CD4-positive, alpha-beta memory T cell (primary cell): ENCODE data around the gene CELF4. TPM values are rescaled to one million over a fixed set of nuclear protein-coding genes. Genes with fewer than 3 reads are reported as not detected.

Experiments used
- CTCF ChIA-PET: fragments of 350-600 bp; sonication (Branson Sonifier 250); formaldehyde crosslinking; loops from one replicate; lab custom pipeline; 2021; ENCODE audit warnings: inconsistent platforms; ENCODE audit not compliant: partially characterized antibody; lab: Charles Lee
- POLR2A ChIA-PET: fragments of 350-600 bp; sonication (Branson Sonifier 250); formaldehyde crosslinking; loops from one replicate; lab custom pipeline; 2021; ENCODE audit not compliant: partially characterized antibody; lab: Charles Lee
- DNase-seq, 5 donors: peaks; one replicate each; pipeline versions ENCODE4 v3.0.0 to v3.0.0-alpha.2; 2020 to 2022; ENCODE audit warnings: mixed read lengths in 1 of 5
- H3K27ac ChIP-seq: one replicate; pipeline ENCODE4 v1.7.0; 2013; ENCODE audit warnings: low read depth, low read length
- H3K27me3 ChIP-seq: 2 replicates; pipeline ENCODE4 v1.7.0; 2013; ENCODE audit warnings: mild to moderate bottlenecking, low read length, moderate library complexity; ENCODE audit not compliant: insufficient read depth
- H3K36me3 ChIP-seq: 2 replicates; pipeline ENCODE4 v1.7.0; 2013; ENCODE audit warnings: mild to moderate bottlenecking, low read length, moderate library complexity; ENCODE audit not compliant: insufficient read depth
- H3K4me1 ChIP-seq: 2 replicates; pipeline ENCODE4 v1.7.0; 2013; ENCODE audit warnings: mild to moderate bottlenecking, low read length, moderate library complexity; ENCODE audit not compliant: insufficient read depth
- H3K4me3 ChIP-seq, 2 donors: one replicate each; pipeline ENCODE4 v1.7.0; 2013; ENCODE audit warnings: low read length in 2 of 2, mild to moderate bottlenecking in 1 of 2
- H3K9me3 ChIP-seq, 2 donors: one replicate each; pipeline ENCODE4 v1.7.0; 2013; ENCODE audit warnings: low read length in 2 of 2, control low read depth in 1 of 2; ENCODE audit not compliant: control insufficient read depth in 1 of 2
- H3K27ac Mint-ChIP-seq, 7 donors: one replicate each; pipeline ENCODE4 v1.8.0; 2020 to 2021; ENCODE audit warnings: mixed read lengths in 7 of 7, mild to moderate bottlenecking in 6 of 7, inconsistent platforms in 3 of 7, moderate library complexity in 3 of 7
- H3K27me3 Mint-ChIP-seq, 2 donors: one replicate each; pipeline ENCODE4 v1.8.0; 2020 to 2021; ENCODE audit warnings: mixed read lengths in 2 of 2
- H3K36me3 Mint-ChIP-seq, 2 donors: one replicate each; pipeline ENCODE4 v1.8.0; 2020 to 2021; ENCODE audit warnings: mixed read lengths in 2 of 2, inconsistent platforms in 1 of 2, mild to moderate bottlenecking in 1 of 2
- H3K4me1 Mint-ChIP-seq, 4 donors: one replicate each; pipeline ENCODE4 v1.8.0; 2020 to 2021; ENCODE audit warnings: mixed read lengths in 4 of 4, mild to moderate bottlenecking in 1 of 4
- H3K4me3 Mint-ChIP-seq, 8 donors: one replicate each; pipeline ENCODE4 v1.8.0; 2020 to 2021; ENCODE audit warnings: mixed read lengths in 8 of 8, mild to moderate bottlenecking in 7 of 8, moderate library complexity in 6 of 8, inconsistent platforms in 3 of 8
- H3K9me3 Mint-ChIP-seq, 8 donors: one replicate each; pipeline ENCODE4 v1.8.0; 2020 to 2021; ENCODE audit warnings: mixed read lengths in 8 of 8, mild to moderate bottlenecking in 5 of 8, inconsistent platforms in 3 of 8, moderate library complexity in 1 of 8
- intact Hi-C: fragments of 100-400 bp; cut with micrococcal nuclease; formaldehyde crosslinking; loops from one replicate; pipeline ENCODE4 v1.15.1; 2023
- polyA plus RNA-seq, 2 donors: library from polyadenylated mRNA; unstranded; fragments of 300-500 nt; fragmentation: Illumina TruSeq; gene quantifications; one replicate each; pipeline ENCODE4 v1.2.3, GENCODE V29; 2021
- total RNA-seq, 2 experiments: library from RNA; stranded (reverse); gene quantifications; one replicate each; pipeline ENCODE4 v1.2.3, GENCODE V29; 2021

Gene CELF4
- total and polyA plus RNA-seq, 4 experiments from 2014 or later, result 0.23 TPM; not detected in 3

DNA sequence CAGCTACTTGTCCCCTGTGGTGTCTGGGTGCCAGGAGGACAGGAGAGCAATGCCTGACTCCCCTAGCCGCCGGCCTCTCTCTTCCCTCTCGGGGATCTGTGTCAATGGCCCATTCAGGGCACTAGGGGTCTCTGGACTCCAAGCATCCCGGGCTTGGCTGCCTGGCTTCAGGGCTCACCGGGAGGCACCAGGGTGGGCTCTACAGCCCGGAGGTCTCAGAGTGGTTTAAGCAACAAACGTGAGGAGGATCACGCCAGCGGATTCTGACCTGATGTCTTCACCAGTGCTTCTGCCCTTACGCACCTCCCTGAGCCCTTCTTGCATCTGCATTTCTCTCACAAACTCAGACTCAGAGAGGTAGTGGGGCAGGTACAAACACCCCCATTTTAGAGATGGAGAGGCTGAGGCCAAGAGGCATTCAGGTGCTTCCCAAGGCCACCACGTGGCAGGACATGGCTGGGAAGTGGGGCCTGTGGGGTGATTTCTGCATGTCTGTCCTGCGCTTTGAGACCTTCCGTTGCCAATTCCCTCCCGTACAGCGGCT is 243.0 kb downstream of the CELF4 start:
- POLR2A ChIA-PET, result no interaction called here
- Histone ChIP-seq H3K27me3 (no peaks in the 10 kb centered on the region), H3K4me1 (no peaks in the 10 kb centered on the region), H3K27ac (no peak overlapping the region), H3K36me3 (no peaks in the 10 kb centered on the region), H3K4me3 (no peak overlapping the region), H3K9me3 (no peaks in the 10 kb centered on the region)
- CTCF ChIA-PET, result interaction anchor here (1.1 kb wide), 1 partner anchor 13 kb away, joined by 3 read pairs; no protein-coding TSS in a partner anchor
- Mint-ChIP-seq H3K4me1 (no peaks in the 10 kb centered on the region), H3K4me3 (no peak overlapping the region), H3K27ac (no peak overlapping the region), H3K36me3 (no peaks in the 10 kb centered on the region), H3K27me3 (peaks cover 0 to 2% of the 10 kb centered on the region in 2 donors), H3K9me3 (no peaks in the 10 kb centered on the region)
- intact Hi-C loops, result no loop called here
- peak in 1 of 5 donors; percentile 17 for DNase-seq

DNA sequence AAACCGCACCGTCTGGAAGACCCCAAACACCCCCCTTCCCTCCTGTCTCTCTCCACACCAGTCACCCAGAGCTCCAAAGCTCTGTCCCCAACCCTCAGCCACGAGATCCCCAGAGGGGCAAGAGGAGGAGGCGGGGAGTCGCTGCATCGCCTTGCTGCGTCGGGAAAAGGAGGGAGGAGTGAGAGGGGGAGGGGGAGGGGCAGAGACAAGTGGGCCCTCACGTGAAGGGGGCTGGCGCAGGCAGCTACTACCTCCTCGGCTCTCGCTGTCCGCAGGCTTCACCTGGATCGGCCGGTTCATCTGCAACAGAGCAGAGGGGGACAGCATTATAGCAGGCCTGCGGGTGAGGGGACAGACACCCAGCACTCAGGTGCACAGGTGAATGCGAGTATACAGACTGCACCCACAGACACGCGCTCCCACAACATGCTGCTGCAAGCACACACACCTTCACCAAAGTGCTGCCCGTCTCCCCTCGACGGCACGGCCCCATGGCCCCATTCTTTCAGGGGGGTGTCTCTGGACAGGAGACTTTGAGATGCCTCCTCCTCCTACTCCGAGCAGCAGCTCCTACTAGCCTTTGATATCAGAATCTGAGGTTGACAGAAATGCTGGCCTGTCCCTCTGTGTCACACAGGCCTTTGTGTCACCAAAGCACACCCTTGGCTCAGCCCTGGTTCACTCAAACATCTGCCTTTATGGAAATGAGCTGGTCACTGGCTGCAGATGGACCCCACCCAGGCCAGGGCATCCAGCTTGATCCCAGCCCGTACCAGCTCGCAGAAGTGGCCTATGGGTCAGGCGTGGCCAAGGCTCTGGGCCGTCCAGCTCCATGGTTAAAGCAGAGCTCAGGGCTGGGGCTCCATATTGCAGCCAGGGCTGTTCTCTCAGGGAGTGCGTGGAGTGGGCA is 243.8 kb downstream of the CELF4 start:
- H3K4me3 ChIP-seq, result no peak overlapping the region
- Mint-ChIP-seq H3K4me1 (no peaks in the 10 kb centered on the region), H3K36me3 (no peaks in the 10 kb centered on the region), H3K4me3 (no peak overlapping the region), H3K9me3 (no peaks in the 10 kb centered on the region), H3K27me3 (no peaks in the 10 kb centered on the region), H3K27ac (no peak overlapping the region)
- H3K36me3 ChIP-seq, result no peaks in the 10 kb centered on the region
- no peaks in the 10 kb centered on the region for H3K9me3 ChIP-seq
- ChIA-PET POLR2A (no interaction called here), CTCF (interaction anchor here (1.1 kb wide), 1 partner anchor 14 kb away, joined by 3 read pairs; no protein-coding TSS in a partner anchor)
- DNase-seq, result peak in 1 of 5 donors; percentile 22
- no peaks in the 10 kb centered on the region for H3K4me1 ChIP-seq
- H3K27ac ChIP-seq, result no peak overlapping the region
- no peaks in the 10 kb centered on the region for H3K27me3 ChIP-seq
- intact Hi-C loops, result no loop called here

DNA sequence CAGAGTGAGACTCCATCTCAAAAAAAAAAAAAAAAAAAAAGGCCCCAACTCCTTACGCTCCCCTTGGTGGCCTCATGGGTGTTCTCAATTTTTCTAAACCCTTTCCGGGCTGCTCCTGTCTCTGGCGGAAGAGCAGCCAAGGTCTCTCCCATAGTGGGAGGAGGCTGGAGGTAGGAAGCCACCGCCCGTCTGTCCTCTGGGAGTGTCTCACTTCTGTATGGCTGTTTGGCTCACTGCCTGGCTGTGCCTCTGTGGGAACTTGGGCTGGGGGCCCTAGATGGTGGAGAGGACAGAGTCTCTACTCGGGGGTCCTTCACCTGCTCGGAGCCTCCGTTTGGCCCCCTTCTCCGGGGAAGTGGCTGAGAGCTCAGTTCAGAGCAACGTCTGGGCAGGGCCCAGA is 245.3 kb downstream of the CELF4 start:
- Mint-ChIP-seq H3K27ac (no peak overlapping the region), H3K9me3 (no peaks in the 10 kb centered on the region), H3K27me3 (no peaks in the 10 kb centered on the region), H3K36me3 (no peaks in the 10 kb centered on the region), H3K4me1 (no peaks in the 10 kb centered on the region), H3K4me3 (no peak overlapping the region)
- POLR2A ChIA-PET, result no interaction called here
- no peak overlapping the region for H3K4me3 ChIP-seq
- DNase-seq, result peak in 1 of 5 donors; percentile 4
- H3K9me3 ChIP-seq, result no peaks in the 10 kb centered on the region
- no peak overlapping the region for H3K27ac ChIP-seq
- no peaks in the 10 kb centered on the region for H3K36me3 ChIP-seq
- H3K4me1 ChIP-seq, result no peaks in the 10 kb centered on the region
- CTCF ChIA-PET, result no interaction called here
- intact Hi-C loops, result no loop called here
- H3K27me3 ChIP-seq, result no peaks in the 10 kb centered on the region

DNA sequence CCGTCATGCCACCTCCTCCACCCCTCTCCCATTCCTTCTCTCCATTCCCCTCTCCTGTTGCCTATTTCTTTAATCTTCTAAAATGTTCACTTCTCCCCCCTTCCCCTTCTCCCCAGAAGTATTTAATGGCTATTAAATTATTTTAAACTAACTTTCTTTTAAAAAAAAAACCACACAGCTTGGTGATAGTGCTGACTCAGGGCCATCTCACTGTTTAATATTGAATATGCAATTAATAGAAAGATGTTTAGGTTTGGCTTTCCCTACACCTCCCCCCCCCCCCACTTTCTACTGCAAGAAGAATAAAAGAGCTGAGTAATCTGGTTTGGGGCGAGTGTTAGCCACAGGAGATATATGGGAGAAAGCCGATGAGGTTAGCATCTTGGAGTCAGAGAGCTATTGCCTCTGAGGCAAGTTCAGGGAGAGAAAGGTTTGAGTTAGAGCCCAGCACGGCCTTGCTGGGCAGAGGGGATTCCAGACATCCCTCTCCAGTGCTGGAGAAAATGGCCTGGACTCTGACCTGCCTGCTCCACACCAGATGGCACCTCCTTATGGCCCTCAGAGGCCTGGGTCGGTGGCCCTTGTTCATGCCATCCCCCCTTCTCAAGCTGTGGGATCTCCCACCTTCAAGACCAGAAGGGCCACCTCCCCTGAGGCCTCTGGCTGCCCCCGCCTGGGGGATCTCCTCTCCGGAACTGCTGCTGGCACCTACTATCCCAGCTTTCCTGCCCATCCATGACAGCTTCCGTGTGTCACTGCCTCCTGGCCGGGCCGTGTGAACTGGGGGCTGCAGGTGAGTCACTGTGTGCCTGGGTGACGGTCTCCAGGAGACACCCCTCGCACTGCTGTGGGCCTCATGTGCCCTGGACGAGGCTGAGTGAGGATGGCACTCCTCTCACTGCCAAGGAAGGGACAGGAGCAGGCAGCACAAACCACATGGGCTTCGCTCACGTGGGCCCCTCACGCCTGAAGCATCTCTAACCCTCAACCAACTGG is 246.9 kb downstream of the CELF4 start:
- Histone ChIP-seq H3K27me3 (no peaks in the 10 kb centered on the region), H3K36me3 (no peaks in the 10 kb centered on the region), H3K9me3 (no peaks in the 10 kb centered on the region), H3K4me1 (no peaks in the 10 kb centered on the region), H3K27ac (no peak overlapping the region), H3K4me3 (no peak overlapping the region)
- ChIA-PET CTCF (interaction anchor here (0.7 kb wide), 1 partner anchor 24 kb away, joined by 3 read pairs; no protein-coding TSS in a partner anchor), POLR2A (no interaction called here)
- Mint-ChIP-seq H3K9me3 (no peaks in the 10 kb centered on the region), H3K36me3 (no peaks in the 10 kb centered on the region), H3K4me3 (no peak overlapping the region), H3K27ac (no peak overlapping the region), H3K27me3 (no peaks in the 10 kb centered on the region), H3K4me1 (no peaks in the 10 kb centered on the region)
- intact Hi-C loops, result no loop called here
- peak in 1 of 5 donors; percentile 28 for DNase-seq

DNA sequence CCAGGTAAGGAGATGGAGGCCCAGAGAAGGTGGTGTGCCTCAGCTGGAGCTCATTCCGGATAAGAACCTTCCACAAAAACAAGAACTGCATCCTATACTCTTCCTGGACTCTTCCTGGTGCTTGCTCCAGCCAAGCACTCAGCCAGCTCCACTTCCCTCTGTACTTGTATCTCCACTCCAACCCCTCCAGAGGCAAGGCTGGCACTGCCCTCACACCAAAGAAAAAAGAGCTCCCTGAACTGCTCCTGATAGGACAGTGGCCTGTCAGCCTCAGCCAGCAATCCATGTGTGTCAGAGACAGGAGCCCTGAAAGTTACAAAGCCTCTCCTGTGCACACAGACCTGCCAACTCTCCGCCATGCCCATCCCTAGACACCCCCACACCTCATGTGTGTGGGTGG is 248.1 kb downstream of the CELF4 start:
- H3K4me3 Mint-ChIP-seq, result no peak overlapping the region
- DNase-seq, result peak in 1 of 5 donors; percentile 2
- no peak overlapping the region for H3K4me3 ChIP-seq
- no peaks in the 10 kb centered on the region for H3K9me3 Mint-ChIP-seq
- H3K27me3 ChIP-seq, result no peaks in the 10 kb centered on the region
- H3K27ac Mint-ChIP-seq, result peak overlapping the region in 1 of 7 donors; percentile 11
- H3K9me3 ChIP-seq, result no peaks in the 10 kb centered on the region
- H3K36me3 ChIP-seq, result no peaks in the 10 kb centered on the region
- no peaks in the 10 kb centered on the region for H3K36me3 Mint-ChIP-seq
- ChIA-PET POLR2A (no interaction called here), CTCF (no interaction called here)
- H3K27ac ChIP-seq, result no peak overlapping the region
- H3K4me1 ChIP-seq, result no peaks in the 10 kb centered on the region
- no peaks in the 10 kb centered on the region for H3K27me3 Mint-ChIP-seq
- no peaks in the 10 kb centered on the region for H3K4me1 Mint-ChIP-seq
- intact Hi-C loops, result no loop called here

DNA sequence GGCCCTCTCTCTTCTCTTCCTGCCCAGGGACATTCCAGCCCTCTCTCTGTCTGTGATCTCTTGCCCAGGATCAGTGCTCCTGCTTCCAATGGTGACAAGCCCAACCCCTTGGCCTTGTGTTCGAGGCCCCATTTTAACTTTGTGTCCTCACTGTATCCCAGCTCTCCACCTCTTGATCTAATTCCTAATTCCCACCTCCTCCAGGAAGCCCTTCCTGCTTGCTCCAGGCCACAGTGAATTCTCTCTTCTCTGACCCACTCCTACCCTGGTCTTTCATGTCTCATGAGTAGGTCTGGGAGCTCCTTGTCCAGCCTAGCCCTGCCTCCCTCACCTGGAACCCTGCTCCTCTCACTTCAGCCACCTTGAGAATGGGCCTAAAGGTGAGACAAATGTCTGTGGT is 249.1 kb downstream of the CELF4 start:
- Histone ChIP-seq H3K27me3 (no peaks in the 10 kb centered on the region), H3K36me3 (no peaks in the 10 kb centered on the region), H3K4me3 (no peak overlapping the region), H3K9me3 (no peaks in the 10 kb centered on the region), H3K27ac (no peak overlapping the region), H3K4me1 (no peaks in the 10 kb centered on the region)
- Mint-ChIP-seq H3K9me3 (no peaks in the 10 kb centered on the region), H3K27ac (no peak overlapping the region), H3K27me3 (no peaks in the 10 kb centered on the region), H3K36me3 (no peaks in the 10 kb centered on the region), H3K4me3 (no peak overlapping the region), H3K4me1 (no peaks in the 10 kb centered on the region)
- ChIA-PET CTCF (no interaction called here), POLR2A (no interaction called here)
- DNase-seq, result no peak
- intact Hi-C loops, result no loop called here

DNA sequence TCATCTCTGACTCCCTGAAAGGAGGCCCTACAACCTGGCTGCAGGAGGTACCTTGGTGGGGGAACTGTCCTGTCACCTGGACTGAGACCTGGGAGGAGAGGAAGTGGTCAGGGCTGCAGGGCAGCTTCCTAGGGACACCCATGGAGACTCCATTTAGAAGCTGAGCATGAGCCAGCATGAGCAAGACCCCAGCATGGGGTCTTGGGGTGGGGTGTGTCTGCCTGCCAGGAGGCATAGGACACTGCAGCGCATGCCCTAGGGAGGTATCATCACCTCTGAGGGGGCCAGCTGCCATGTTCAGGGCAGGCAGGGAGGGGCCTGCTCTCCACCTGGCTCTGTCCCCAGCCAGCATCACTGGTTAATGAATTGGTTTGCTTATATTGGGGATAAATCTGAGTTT is 249.7 kb downstream of the CELF4 start:
- no peaks in the 10 kb centered on the region for H3K9me3 Mint-ChIP-seq
- ChIA-PET CTCF (no interaction called here), POLR2A (no interaction called here)
- H3K36me3 Mint-ChIP-seq, result no peaks in the 10 kb centered on the region
- DNase-seq, result peak in 1 of 5 donors; percentile 3
- H3K27ac Mint-ChIP-seq, result no peak overlapping the region
- no peak overlapping the region for H3K4me3 Mint-ChIP-seq
- no peaks in the 10 kb centered on the region for H3K4me1 ChIP-seq
- no peaks in the 10 kb centered on the region for H3K27me3 ChIP-seq
- no peak overlapping the region for H3K27ac ChIP-seq
- no peaks in the 10 kb centered on the region for H3K27me3 Mint-ChIP-seq
- H3K36me3 ChIP-seq, result no peaks in the 10 kb centered on the region
- no peaks in the 10 kb centered on the region for H3K9me3 ChIP-seq
- H3K4me3 ChIP-seq, result no peak overlapping the region
- intact Hi-C loops, result no loop called here
- H3K4me1 Mint-ChIP-seq, result no peaks in the 10 kb centered on the region
